Suprapubic skin (tissue), 4 donors: ENCODE results near the gene GNGT2. TPM values are rescaled to one million over a fixed set of nuclear protein-coding genes. Genes with fewer than 3 reads are reported as not detected.

ENCODE experiments used
- DNase-seq, 2 donors: peaks; one replicate each; pipeline ENCODE4 v3.0.0-alpha.2; 2019; ENCODE audit warnings: low spot score in 2 of 2
- H3K27ac ChIP-seq: fragments of 200-600 bp; sonication (generic); one replicate; pipeline ENCODE4 v1.5.1; 2019
- H3K27me3 ChIP-seq: fragments of 200-600 bp; sonication (generic); one replicate; pipeline ENCODE4 v1.5.1; 2019
- H3K36me3 ChIP-seq: fragments of 200-600 bp; sonication (generic); one replicate; pipeline ENCODE4 v1.5.1; 2019
- H3K4me1 ChIP-seq: fragments of 200-600 bp; sonication (generic); one replicate; pipeline ENCODE4 v1.5.1; 2019
- H3K4me3 ChIP-seq: fragments of 200-600 bp; sonication (generic); one replicate; pipeline ENCODE4 v1.5.1; 2019; ENCODE audit warnings: mild to moderate bottlenecking
- H3K9me3 ChIP-seq: fragments of 200-600 bp; sonication (generic); one replicate; pipeline ENCODE4 v1.5.1; 2019
- CTCF ChIP-seq, 2 donors: fragments of 200-600 bp in 1 of 2; fragments of 450-650 bp in 1 of 2; sonication (generic) in 1 of 2; IDR thresholded peaks; one replicate each; pipeline ENCODE4 v1.5.1; 2016 to 2019; ENCODE audit warnings: antibody characterized with exemption in 2 of 2, mild to moderate bottlenecking in 1 of 2, moderate library complexity in 1 of 2
- EP300 ChIP-seq: sonication (generic); formaldehyde crosslinking; IDR thresholded peaks from one replicate; pipeline ENCODE4 v1.6.1; 2017; ENCODE audit warnings: antibody characterized with exemption
- POLR2A ChIP-seq, 2 donors: fragments of 450-650 bp; IDR thresholded peaks; one replicate each; pipeline ENCODE4 v1.6.1; 2017; ENCODE audit warnings: antibody characterized with exemption in 2 of 2, mild to moderate bottlenecking in 2 of 2, moderate library complexity in 2 of 2
- POLR2AphosphoS5 ChIP-seq, 3 donors: sonication (generic); formaldehyde crosslinking; IDR thresholded peaks; one replicate each; pipeline ENCODE4 v1.6.1; 2017; ENCODE audit warnings: antibody characterized with exemption in 3 of 3
- WGBS: methylation state at CpG from one replicate; pipeline ENCODE4 v1.1.5; 2018; 5-methylcytosine and 5-hydroxymethylcytosine counted together
- total RNA-seq, 4 donors: library from RNA; depleted of rRNA; stranded (reverse); fragments of >200 nt; gene quantifications; one replicate each; pipeline ENCODE4 v1.1.0, GENCODE V29; 2016

GNGT2 gene
- total RNA-seq, 4 donors from 2014 or later, result 1.7 TPM; not detected in 3

GRCh38 chr17:49229805-49230600, 19.6 kb upstream of the GNGT2 start:
- Histone ChIP-seq H3K36me3 (no peaks in the 10 kb centered on the region), H3K27me3 (peaks cover 48% of the 10 kb centered on the region), H3K9me3 (no peaks in the 10 kb centered on the region), H3K4me3 (peak overlapping the region; percentile 53), H3K27ac (no peak overlapping the region), H3K4me1 (peaks cover 17% of the 10 kb centered on the region)
- 21% methylated on average over 12 of the region's 36 CpGs for WGBS
- no peak for DNase-seq
- TF ChIP-seq POLR2AphosphoS5 (IDR thresholded peaks at IDR 0.05), result no peak
- no peak for TF ChIP-seq POLR2A (IDR thresholded peaks at IDR 0.05)
- TF ChIP-seq EP300, result no peak
- TF ChIP-seq CTCF (IDR thresholded peaks at IDR 0.05), result no peak

- Histone ChIP-seq H3K4me1 (peaks cover 24% of the 10 kb centered on the region), H3K36me3 (no peaks in the 10 kb centered on the region), H3K27me3 (peaks cover 56% of the 10 kb centered on the region), H3K4me3 (no peak overlapping the region), H3K9me3 (no peaks in the 10 kb centered on the region), H3K27ac (no peak overlapping the region)
- no peak for DNase-seq
- no peak for TF ChIP-seq CTCF (IDR thresholded peaks at IDR 0.05)
- TF ChIP-seq EP300, result no peak
- TF ChIP-seq POLR2A (IDR thresholded peaks at IDR 0.05), result no peak
- no peak for TF ChIP-seq POLR2AphosphoS5 (IDR thresholded peaks at IDR 0.05)
- 80% methylated on average over 6 of the region's 6 CpGs for WGBS
Observed at GRCh38 chr17:49229076-49229804, 18.9 kb upstream of the GNGT2 start.

- 18% methylated on average over 5 of the region's 5 CpGs for WGBS
- no peak for TF ChIP-seq POLR2A (IDR thresholded peaks at IDR 0.05)
- TF ChIP-seq EP300, result no peak
- TF ChIP-seq CTCF (IDR thresholded peaks at IDR 0.05), result peak; percentile 73 to 79
- no peak for TF ChIP-seq POLR2AphosphoS5 (IDR thresholded peaks at IDR 0.05)
- H3K36me3 ChIP-seq, result no peaks in the 10 kb centered on the region
Observed at GRCh38 chr17:49227436-49228261, 17.3 kb upstream of the GNGT2 start.

GRCh38 chr17:49226771-49227435, 16.5 kb upstream of the GNGT2 start:
- Histone ChIP-seq H3K36me3 (no peaks in the 10 kb centered on the region), H3K4me1 (peaks cover 36% of the 10 kb centered on the region), H3K27ac (no peak overlapping the region), H3K4me3 (no peak overlapping the region), H3K9me3 (no peaks in the 10 kb centered on the region), H3K27me3 (peaks cover 79% of the 10 kb centered on the region)
- WGBS, result 76% methylated on average over 3 of the region's 3 CpGs
- DNase-seq, result no peak
- TF ChIP-seq EP300 (no peak), POLR2A (IDR thresholded peaks at IDR 0.05) (no peak), CTCF (IDR thresholded peaks at IDR 0.05) (no peak), POLR2AphosphoS5 (IDR thresholded peaks at IDR 0.05) (no peak)

More at GRCh38 chr17:49227436-49228261, 17.3 kb upstream of the GNGT2 start:
- Histone ChIP-seq H3K4me1 (peaks cover 36% of the 10 kb centered on the region), H3K9me3 (no peaks in the 10 kb centered on the region), H3K27ac (no peak overlapping the region), H3K27me3 (peaks cover 72% of the 10 kb centered on the region), H3K4me3 (no peak overlapping the region)
- peak; percentile 85 to 91 for DNase-seq
